Fibroblast of lung (primary cell): ENCODE results near the gene PTPRO.

ENCODE experiments used
- CTCF ChIP-seq, 2 donors: IDR thresholded peaks in 1 of 2; conservative IDR thresholded peaks in 1 of 2; 1 replicate in 1 of 2; 2 replicates in 1 of 2; pipeline ENCODE4 v1.5.1; 2011 to 2012; ENCODE audit warnings: low read length in 2 of 2, control low read depth in 1 of 2, inconsistent platforms in 1 of 2, low read depth in 1 of 2, mild to moderate bottlenecking in 1 of 2
- EZH2 ChIP-seq: IDR thresholded peaks from 2 replicates; pipeline ENCODE4 v1.5.1; 2012; ENCODE audit warnings: low read length, control low read depth, mild to moderate bottlenecking; ENCODE audit errors: missing control alignments

- TF ChIP-seq CTCF (conservative IDR thresholded peaks at IDR 0.05 in 1 of 2, IDR thresholded peaks at IDR 0.05 in 1 of 2; ENCODE audit: low read depth in 1 of 2, low read length in 2 of 2): no peak
- no peak for TF ChIP-seq EZH2
Measured at GRCh38 chr12:15429262-15429661, 107.0 kb downstream of the PTPRO start.
